ENCODE data around the gene SCML2. TPM values are rescaled to one million over a fixed set of nuclear protein-coding genes. Genes with fewer than 3 reads are reported as not detected.

The SCML2 gene
- total and polyA plus RNA-seq, 2 donors: 3.4 to 4.1 TPM

DNA sequence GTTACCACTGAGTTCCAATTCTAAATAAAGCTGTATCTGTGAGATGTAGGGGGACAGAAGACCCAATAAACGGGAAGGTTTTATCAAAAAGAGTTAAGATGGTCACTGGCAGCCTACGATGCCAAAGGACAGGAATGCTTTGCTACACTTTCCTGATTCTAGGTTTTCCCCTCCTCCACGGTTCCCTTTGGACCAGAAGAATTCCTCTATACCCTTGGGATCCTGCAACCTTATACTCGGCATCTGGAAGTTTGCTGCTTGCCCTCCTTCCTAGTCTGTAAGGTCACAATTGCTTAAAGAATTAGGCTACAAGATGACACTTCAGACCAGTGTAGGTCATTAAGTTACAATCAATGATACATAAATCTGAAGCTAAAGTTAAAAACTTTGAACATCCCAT, 64.3 kb downstream of the SCML2 start:
- no peaks in the 10 kb centered on the region for H3K27me3 ChIP-seq (ENCODE audit: control insufficient read depth in 2 of 2, insufficient read depth in 1 of 2, low read length in 1 of 2)
- no peak overlapping the region for H3K27ac ChIP-seq (ENCODE audit: low read depth in 1 of 2, low read length in 1 of 2)
- no peaks in the 10 kb centered on the region for H3K9me3 ChIP-seq (ENCODE audit: control insufficient read depth in 2 of 2, insufficient read depth in 1 of 2, low read length in 1 of 2)
- WGBS: 100% methylated on average over 4 of the region's 4 CpGs
- no peaks in the 10 kb centered on the region for H3K4me1 ChIP-seq (ENCODE audit: control insufficient read depth in 2 of 2, insufficient read depth in 2 of 2, low read length in 2 of 2)
- H3K4me3 ChIP-seq (ENCODE audit: low read length in 2 of 2): no peak overlapping the region
- DNase-seq (ENCODE audit: low read depth in 6 of 9, low spot score in 9 of 9): no peak
- H3K36me3 ChIP-seq (ENCODE audit: control insufficient read depth in 2 of 2, insufficient read depth in 2 of 2, low read length in 1 of 2): no peaks in the 10 kb centered on the region

DNA sequence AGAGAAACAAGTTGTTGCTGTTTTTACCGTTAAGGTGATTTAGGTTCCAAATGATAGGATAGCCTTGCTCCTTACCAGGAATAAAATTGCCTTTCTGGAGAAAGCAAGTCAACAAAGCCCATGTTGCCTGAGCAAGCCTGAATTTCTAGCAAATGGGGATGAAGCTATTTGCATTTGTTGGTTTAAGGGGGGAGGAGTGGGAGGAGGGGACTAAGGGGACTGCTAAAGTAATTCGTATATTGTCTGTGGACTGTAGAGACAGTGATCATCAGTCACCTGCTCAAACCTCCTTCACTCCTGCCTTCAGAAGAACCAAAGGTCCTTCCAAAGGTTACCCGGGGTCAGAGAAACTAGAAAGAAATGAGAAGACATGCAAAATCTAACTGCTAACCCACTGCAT, 65.8 kb downstream of the SCML2 start:
- Histone ChIP-seq H3K27me3 (ENCODE audit: control insufficient read depth in 2 of 2, insufficient read depth in 1 of 2, low read length in 1 of 2) (no peaks in the 10 kb centered on the region), H3K4me3 (ENCODE audit: low read length in 2 of 2) (no peak overlapping the region), H3K4me1 (ENCODE audit: control insufficient read depth in 2 of 2, insufficient read depth in 2 of 2, low read length in 2 of 2) (no peaks in the 10 kb centered on the region), H3K27ac (ENCODE audit: low read depth in 1 of 2, low read length in 1 of 2) (no peak overlapping the region), H3K9me3 (ENCODE audit: control insufficient read depth in 2 of 2, insufficient read depth in 1 of 2, low read length in 1 of 2) (no peaks in the 10 kb centered on the region), H3K36me3 (ENCODE audit: control insufficient read depth in 2 of 2, insufficient read depth in 2 of 2, low read length in 1 of 2) (no peaks in the 10 kb centered on the region)
- DNase-seq (ENCODE audit: low read depth in 6 of 9, low spot score in 9 of 9): no peak
- WGBS: 90% methylated on average over 3 of the region's 3 CpGs

DNA sequence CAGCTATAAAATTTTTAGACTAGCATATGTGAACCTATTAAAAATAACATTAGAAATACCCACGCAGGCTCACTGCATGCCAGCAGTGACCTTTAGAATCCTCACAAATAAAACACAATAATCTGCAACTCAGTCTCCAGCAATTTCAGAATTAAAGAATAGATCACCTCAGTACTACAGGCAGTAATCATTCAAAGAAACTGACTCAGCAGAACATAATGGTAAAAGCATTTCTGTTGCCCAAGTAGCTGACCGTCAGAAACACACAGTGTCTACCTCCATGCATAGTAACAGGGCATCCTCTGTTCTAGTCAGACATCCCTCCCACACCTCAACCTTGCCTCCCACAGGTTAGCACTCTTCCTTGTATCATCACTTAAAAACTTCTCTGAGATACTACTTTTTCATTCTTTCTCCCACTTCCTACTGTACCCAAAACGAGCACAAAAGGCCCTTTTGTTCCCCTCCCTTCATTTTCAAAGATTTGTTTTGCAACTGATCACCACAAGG, 68.1 kb downstream of the SCML2 start:
- DNase-seq (ENCODE audit: low read depth in 6 of 9, low spot score in 9 of 9): no peak
- Histone ChIP-seq H3K36me3 (ENCODE audit: control insufficient read depth in 2 of 2, insufficient read depth in 2 of 2, low read length in 1 of 2) (no peaks in the 10 kb centered on the region), H3K9me3 (ENCODE audit: control insufficient read depth in 2 of 2, insufficient read depth in 1 of 2, low read length in 1 of 2) (peaks cover 0 to under 1% of the 10 kb centered on the region in 2 donors), H3K27ac (ENCODE audit: low read depth in 1 of 2, low read length in 1 of 2) (no peak overlapping the region), H3K4me1 (ENCODE audit: control insufficient read depth in 2 of 2, insufficient read depth in 2 of 2, low read length in 2 of 2) (no peaks in the 10 kb centered on the region), H3K27me3 (ENCODE audit: control insufficient read depth in 2 of 2, insufficient read depth in 1 of 2, low read length in 1 of 2) (no peaks in the 10 kb centered on the region), H3K4me3 (ENCODE audit: low read length in 2 of 2) (no peak overlapping the region)
- WGBS: 94% methylated on average over 3 of the region's 3 CpGs

DNA sequence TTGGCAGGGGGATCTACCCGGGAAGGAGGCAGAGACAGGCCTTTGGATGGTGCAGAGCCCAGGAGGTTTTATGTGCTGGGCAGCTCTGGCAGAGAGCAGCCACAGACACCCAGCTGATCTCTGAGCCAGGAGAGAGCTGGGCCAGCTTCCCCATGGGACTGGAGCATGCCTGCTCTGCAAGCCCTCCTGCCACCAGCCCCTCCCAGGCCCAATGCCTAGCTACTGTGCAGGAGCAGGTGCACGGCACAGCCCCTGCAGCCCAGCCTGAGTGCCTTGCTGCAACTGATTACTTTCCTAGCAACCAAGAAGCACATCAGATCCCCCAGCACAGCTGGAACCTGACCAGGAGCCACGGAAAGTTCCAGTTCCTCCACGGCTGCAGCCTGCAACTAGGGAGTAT, 76.0 kb downstream of the SCML2 start:
- no peak for DNase-seq (ENCODE audit: low read depth in 6 of 9, low spot score in 9 of 9)
- Histone ChIP-seq H3K9me3 (ENCODE audit: control insufficient read depth in 2 of 2, insufficient read depth in 1 of 2, low read length in 1 of 2) (peaks cover 0 to 18% of the 10 kb centered on the region in 2 donors), H3K27me3 (ENCODE audit: control insufficient read depth in 2 of 2, insufficient read depth in 1 of 2, low read length in 1 of 2) (no peaks in the 10 kb centered on the region), H3K4me3 (ENCODE audit: low read length in 2 of 2) (no peak overlapping the region), H3K36me3 (ENCODE audit: control insufficient read depth in 2 of 2, insufficient read depth in 2 of 2, low read length in 1 of 2) (no peaks in the 10 kb centered on the region), H3K4me1 (ENCODE audit: control insufficient read depth in 2 of 2, insufficient read depth in 2 of 2, low read length in 2 of 2) (no peaks in the 10 kb centered on the region), H3K27ac (ENCODE audit: low read depth in 1 of 2, low read length in 1 of 2) (no peak overlapping the region)
- 96% methylated on average over 4 of the region's 4 CpGs for WGBS

DNA sequence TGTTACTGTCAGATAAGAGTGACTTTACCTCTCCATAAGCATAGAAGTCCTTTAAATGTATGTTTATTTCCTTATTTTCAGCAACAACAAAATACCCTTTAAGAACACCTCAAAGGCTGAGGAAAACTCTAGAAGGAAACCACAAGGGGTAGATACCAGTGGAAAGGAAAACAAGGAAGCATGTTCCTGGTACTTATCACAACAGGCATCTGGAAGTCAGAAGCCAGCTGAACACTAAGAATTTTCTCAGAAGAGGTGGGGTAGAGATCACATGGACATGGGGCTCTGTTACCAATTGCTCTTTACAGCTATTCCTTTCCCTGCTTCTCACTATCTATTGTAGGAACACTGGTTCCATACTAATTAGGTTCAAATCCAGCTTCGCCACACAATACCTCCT, 82.3 kb downstream of the SCML2 start:
- H3K27me3 ChIP-seq (ENCODE audit: control insufficient read depth in 2 of 2, insufficient read depth in 1 of 2, low read length in 1 of 2): no peaks in the 10 kb centered on the region
- DNase-seq (ENCODE audit: low read depth in 6 of 9, low spot score in 9 of 9): no peak
- H3K4me1 ChIP-seq (ENCODE audit: control insufficient read depth in 2 of 2, insufficient read depth in 2 of 2, low read length in 2 of 2): no peaks in the 10 kb centered on the region
- 100% methylated on average over 1 of the region's 1 CpG for WGBS
- no peak overlapping the region for H3K27ac ChIP-seq (ENCODE audit: low read depth in 1 of 2, low read length in 1 of 2)
- H3K9me3 ChIP-seq (ENCODE audit: control insufficient read depth in 2 of 2, insufficient read depth in 1 of 2, low read length in 1 of 2): peaks cover 0 to 8% of the 10 kb centered on the region in 2 donors
- H3K4me3 ChIP-seq (ENCODE audit: low read length in 2 of 2): no peak overlapping the region
- H3K36me3 ChIP-seq (ENCODE audit: control insufficient read depth in 2 of 2, insufficient read depth in 2 of 2, low read length in 1 of 2): no peaks in the 10 kb centered on the region

DNA sequence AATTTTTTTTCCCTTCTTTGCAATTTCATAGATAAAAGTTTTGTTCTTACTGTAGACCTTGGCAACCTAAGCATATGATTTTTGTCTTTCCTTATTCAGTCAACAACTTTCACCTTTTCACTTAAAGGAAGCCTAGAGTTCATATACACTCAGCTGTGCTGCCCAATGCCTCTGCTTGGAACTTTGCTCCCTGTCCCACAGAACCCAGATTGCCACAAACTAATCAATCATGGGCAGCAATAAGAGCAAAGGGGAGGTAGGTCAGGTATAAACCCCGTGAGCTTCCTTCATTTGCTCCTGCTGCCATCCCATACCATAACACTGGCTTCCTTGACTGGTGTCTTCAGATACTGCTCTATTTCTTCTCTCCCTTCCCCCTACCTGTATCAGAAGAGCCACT, 82.8 kb downstream of the SCML2 start:
- Histone ChIP-seq H3K36me3 (ENCODE audit: control insufficient read depth in 2 of 2, insufficient read depth in 2 of 2, low read length in 1 of 2) (no peaks in the 10 kb centered on the region), H3K27me3 (ENCODE audit: control insufficient read depth in 2 of 2, insufficient read depth in 1 of 2, low read length in 1 of 2) (no peaks in the 10 kb centered on the region), H3K4me1 (ENCODE audit: control insufficient read depth in 2 of 2, insufficient read depth in 2 of 2, low read length in 2 of 2) (no peaks in the 10 kb centered on the region), H3K27ac (ENCODE audit: low read depth in 1 of 2, low read length in 1 of 2) (no peak overlapping the region), H3K9me3 (ENCODE audit: control insufficient read depth in 2 of 2, insufficient read depth in 1 of 2, low read length in 1 of 2) (peaks cover 0 to 8% of the 10 kb centered on the region in 2 donors), H3K4me3 (ENCODE audit: low read length in 2 of 2) (no peak overlapping the region)
- DNase-seq (ENCODE audit: low read depth in 6 of 9, low spot score in 9 of 9): no peak
- 93% methylated on average over 1 of the region's 1 CpG for WGBS

DNA sequence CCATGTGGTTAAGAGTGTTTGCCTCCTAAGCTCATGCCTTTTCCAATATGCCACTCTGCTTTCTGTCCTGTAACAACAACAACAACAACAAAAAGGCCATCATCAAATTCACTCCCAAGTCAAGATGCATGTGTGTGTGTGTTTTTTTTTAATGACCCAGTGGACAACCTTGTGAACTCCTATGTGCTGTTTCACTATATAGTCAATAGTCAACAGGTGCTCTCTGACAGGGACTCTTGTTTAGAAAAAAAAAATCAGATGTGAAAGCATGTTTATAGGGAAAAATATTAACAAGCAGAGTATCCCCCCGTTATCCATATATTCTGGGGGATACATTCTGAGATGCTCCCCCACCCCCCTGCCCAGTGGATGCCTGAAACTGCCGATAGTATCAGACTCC, 83.2 kb downstream of the SCML2 start:
- Histone ChIP-seq H3K4me1 (ENCODE audit: control insufficient read depth in 2 of 2, insufficient read depth in 2 of 2, low read length in 2 of 2) (no peaks in the 10 kb centered on the region), H3K27ac (ENCODE audit: low read depth in 1 of 2, low read length in 1 of 2) (no peak overlapping the region), H3K27me3 (ENCODE audit: control insufficient read depth in 2 of 2, insufficient read depth in 1 of 2, low read length in 1 of 2) (no peaks in the 10 kb centered on the region), H3K36me3 (ENCODE audit: control insufficient read depth in 2 of 2, insufficient read depth in 2 of 2, low read length in 1 of 2) (no peaks in the 10 kb centered on the region), H3K4me3 (ENCODE audit: low read length in 2 of 2) (no peak overlapping the region), H3K9me3 (ENCODE audit: control insufficient read depth in 2 of 2, insufficient read depth in 1 of 2, low read length in 1 of 2) (peaks cover 0 to 8% of the 10 kb centered on the region in 2 donors)
- WGBS: 95% methylated on average over 2 of the region's 2 CpGs
- no peak for DNase-seq (ENCODE audit: low read depth in 6 of 9, low spot score in 9 of 9)

DNA sequence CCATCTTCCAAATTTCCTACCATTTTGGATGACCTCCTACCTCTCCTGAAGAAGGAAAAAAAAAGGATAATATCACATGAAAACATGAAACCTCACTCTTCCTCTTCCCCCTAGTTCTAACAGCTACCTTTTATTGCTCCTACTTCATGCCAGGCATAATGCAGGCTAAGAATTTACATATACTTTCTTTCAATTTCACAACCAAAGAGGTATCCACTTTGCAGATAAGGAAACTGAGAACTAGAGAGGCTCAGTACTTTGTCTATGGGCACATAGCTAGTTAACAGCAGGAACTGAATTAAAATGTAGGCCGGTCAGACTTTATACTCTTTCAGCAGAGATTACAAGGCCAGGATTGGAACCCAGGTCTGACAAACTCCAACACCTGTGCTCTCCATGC, 99.4 kb downstream of the SCML2 start:
- DNase-seq (ENCODE audit: low read depth in 6 of 9, low spot score in 9 of 9): no peak
- H3K27me3 ChIP-seq (ENCODE audit: control insufficient read depth in 2 of 2, insufficient read depth in 1 of 2, low read length in 1 of 2): no peaks in the 10 kb centered on the region

DNA sequence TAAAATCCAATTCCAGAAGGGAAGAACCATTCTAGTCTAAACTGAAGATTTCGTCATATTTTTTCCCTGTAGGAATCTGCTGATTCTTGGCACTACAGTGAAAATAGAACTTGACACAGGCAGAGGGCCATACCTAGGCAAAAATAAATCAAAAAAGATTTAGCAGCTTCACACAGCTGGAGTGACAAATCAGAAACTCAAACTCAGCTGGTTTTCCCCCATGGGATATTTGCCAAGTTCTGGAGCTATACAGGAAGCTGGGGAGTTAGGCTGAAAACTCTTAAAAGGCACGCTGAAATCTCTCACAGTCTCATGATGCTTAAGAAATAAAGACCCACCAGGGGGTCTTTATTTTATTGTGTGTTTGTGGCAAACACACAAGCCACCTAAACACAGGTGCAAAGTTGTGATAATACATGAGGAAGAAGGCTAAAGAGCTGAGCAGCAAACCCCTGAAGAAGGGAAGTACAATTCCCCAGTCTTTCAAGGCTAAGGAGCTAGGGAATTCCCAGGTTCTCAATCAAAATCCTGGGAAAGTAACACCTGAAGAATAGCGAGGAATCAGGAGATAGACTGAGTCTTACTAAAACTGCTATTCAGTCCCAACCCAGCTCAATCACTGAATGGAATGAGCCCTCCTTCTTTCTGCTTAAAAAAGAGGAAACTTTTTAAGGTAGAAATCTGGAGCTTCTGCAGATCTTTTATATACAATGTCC, 101.7 kb downstream of the SCML2 start:
- 64% methylated on average over 3 of the region's 3 CpGs for WGBS
- Histone ChIP-seq H3K4me1 (ENCODE audit: control insufficient read depth in 2 of 2, insufficient read depth in 2 of 2, low read length in 2 of 2) (no peaks in the 10 kb centered on the region), H3K27ac (ENCODE audit: low read depth in 1 of 2, low read length in 1 of 2) (no peak overlapping the region), H3K27me3 (ENCODE audit: control insufficient read depth in 2 of 2, insufficient read depth in 1 of 2, low read length in 1 of 2) (no peaks in the 10 kb centered on the region), H3K36me3 (ENCODE audit: control insufficient read depth in 2 of 2, insufficient read depth in 2 of 2, low read length in 1 of 2) (no peaks in the 10 kb centered on the region), H3K9me3 (ENCODE audit: control insufficient read depth in 2 of 2, insufficient read depth in 1 of 2, low read length in 1 of 2) (no peaks in the 10 kb centered on the region), H3K4me3 (ENCODE audit: low read length in 2 of 2) (no peak overlapping the region)
- peak in 1 of 9 donors; percentile 7 for DNase-seq (ENCODE audit: low read depth in 6 of 9, low spot score in 9 of 9)

More for the DNA sequence above, 99.4 kb downstream of the SCML2 start:
- H3K4me3 ChIP-seq (ENCODE audit: low read length in 2 of 2): no peak overlapping the region
- WGBS: 97% methylated on average over 1 of the region's 1 CpG
- H3K9me3 ChIP-seq (ENCODE audit: control insufficient read depth in 2 of 2, insufficient read depth in 1 of 2, low read length in 1 of 2): no peaks in the 10 kb centered on the region
- no peaks in the 10 kb centered on the region for H3K36me3 ChIP-seq (ENCODE audit: control insufficient read depth in 2 of 2, insufficient read depth in 2 of 2, low read length in 1 of 2)
- H3K4me1 ChIP-seq (ENCODE audit: control insufficient read depth in 2 of 2, insufficient read depth in 2 of 2, low read length in 2 of 2): no peaks in the 10 kb centered on the region
- no peak overlapping the region for H3K27ac ChIP-seq (ENCODE audit: low read depth in 1 of 2, low read length in 1 of 2)
